ENCODE measurements around the gene DRC1. TPM values are rescaled to one million over a fixed set of nuclear protein-coding genes. Genes with fewer than 3 reads are reported as not detected.

Gene DRC1
- total RNA-seq, 1 experiment from 2014 or later: not detected

GRCh38 chr2:26366957-26367356 lies 34.8 kb upstream of the DRC1 start:
- Histone ChIP-seq H2AFZ (ENCODE audit: low read depth, low read length, poor library complexity, severe bottlenecking) (no peak overlapping the region), H3K27me3 (ENCODE audit: insufficient read depth, low read length) (no peaks in the 10 kb centered on the region), H3K4me3 (replicated peaks in 1 of 2; ENCODE audit: low read depth in 1 of 2, low read length in 2 of 2) (no peak overlapping the region), H3K4me1 (ENCODE audit: control insufficient read depth in 1 of 2, insufficient read depth in 2 of 2, low read length in 2 of 2) (peaks cover 0 to 8% of the 10 kb centered on the region in 2 experiments; a peak in 2 of 4 replicates), H3K9me3 (ENCODE audit: control insufficient read depth in 1 of 2, insufficient read depth in 1 of 2, low read depth in 1 of 2, low read length in 2 of 2) (no peaks in the 10 kb centered on the region), H3K36me3 (ENCODE audit: control insufficient read depth in 1 of 2, insufficient read depth in 2 of 2, low read length in 2 of 2) (peaks cover 7 to 21% of the 10 kb centered on the region in 2 experiments; a peak in 3 of 4 replicates), H3K9me2 (ENCODE audit: insufficient read depth) (no peaks in the 10 kb centered on the region), H4K20me1 (ENCODE audit: insufficient read depth) (no peaks in the 10 kb centered on the region), H3K79me2 (ENCODE audit: insufficient read depth, low read length) (peaks cover 54% of the 10 kb centered on the region), H3K4me2 (ENCODE audit: low read length) (no peak overlapping the region), H3K9ac (ENCODE audit: low read length) (no peak overlapping the region), H3K27ac (ENCODE audit: low read depth, low read length) (no peak overlapping the region)
- BruUV-seq (replicated peaks): no TSS peak
- ATAC-seq: no peak
- ChIA-PET POLR2A (interaction anchor here (1.2 kb wide), 1 partner anchor 21 kb away, joined by 3 read pairs; the partner anchor contains the start of gene SELENOI), CTCF (no interaction called here), RAD21 (ENCODE audit: low non-redundant PET in 1 of 2, low total read pairs in 2 of 2, uncharacterized antibody in 2 of 2, unreplicated experiment in 2 of 2) (no interaction called here)
- TF ChIP-seq, protein P1, sequence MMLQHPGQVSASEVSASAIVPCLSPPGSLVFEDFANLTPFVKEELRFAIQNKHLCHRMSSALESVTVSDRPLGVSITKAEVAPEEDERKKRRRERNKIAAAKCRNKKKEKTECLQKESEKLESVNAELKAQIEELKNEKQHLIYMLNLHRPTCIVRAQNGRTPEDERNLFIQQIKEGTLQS (IDR thresholded peaks at IDR 0.05): no peak
- TF ChIP-seq JUND (IDR thresholded peaks at IDR 0.05) (no peak), ZFX (IDR thresholded peaks at IDR 0.05) (no peak), EZH2phosphoT487 (IDR thresholded peaks at IDR 0.05; ENCODE audit: borderline replicate concordance) (no peak), YY1 (IDR thresholded peaks at IDR 0.05; ENCODE audit: extremely low read depth, insufficient replicate concordance, low read depth, low read length) (no peak), FOSL1 (IDR thresholded peaks at IDR 0.05; ENCODE audit: low read depth) (no peak), RAD21 (IDR thresholded peaks at IDR 0.05; ENCODE audit: low read depth) (no peak), POLR2AphosphoS5 (IDR thresholded peaks at IDR 0.05; ENCODE audit: low read depth, low read length) (no peak), ZBTB33 (IDR thresholded peaks at IDR 0.05; ENCODE audit: extremely low read depth, insufficient replicate concordance, low read length) (no peak), SRF (IDR thresholded peaks at IDR 0.05; ENCODE audit: low read depth) (no peak), CEBPB (IDR thresholded peaks at IDR 0.05; ENCODE audit: low read depth) (no peak), MAX (IDR thresholded peaks at IDR 0.05) (no peak), EZH2 (IDR thresholded peaks at IDR 0.05) (no peak)
- TF ChIP-seq, protein P2, sequence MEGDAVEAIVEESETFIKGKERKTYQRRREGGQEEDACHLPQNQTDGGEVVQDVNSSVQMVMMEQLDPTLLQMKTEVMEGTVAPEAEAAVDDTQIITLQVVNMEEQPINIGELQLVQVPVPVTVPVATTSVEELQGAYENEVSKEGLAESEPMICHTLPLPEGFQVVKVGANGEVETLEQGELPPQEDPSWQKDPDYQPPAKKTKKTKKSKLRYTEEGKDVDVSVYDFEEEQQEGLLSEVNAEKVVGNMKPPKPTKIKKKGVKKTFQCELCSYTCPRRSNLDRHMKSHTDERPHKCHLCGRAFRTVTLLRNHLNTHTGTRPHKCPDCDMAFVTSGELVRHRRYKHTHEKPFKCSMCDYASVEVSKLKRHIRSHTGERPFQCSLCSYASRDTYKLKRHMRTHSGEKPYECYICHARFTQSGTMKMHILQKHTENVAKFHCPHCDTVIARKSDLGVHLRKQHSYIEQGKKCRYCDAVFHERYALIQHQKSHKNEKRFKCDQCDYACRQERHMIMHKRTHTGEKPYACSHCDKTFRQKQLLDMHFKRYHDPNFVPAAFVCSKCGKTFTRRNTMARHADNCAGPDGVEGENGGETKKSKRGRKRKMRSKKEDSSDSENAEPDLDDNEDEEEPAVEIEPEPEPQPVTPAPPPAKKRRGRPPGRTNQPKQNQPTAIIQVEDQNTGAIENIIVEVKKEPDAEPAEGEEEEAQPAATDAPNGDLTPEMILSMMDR (IDR thresholded peaks at IDR 0.05 in 2 of 3, conservative IDR thresholded peaks at IDR 0.05 in 1 of 3; ENCODE audit: borderline replicate concordance in 1 of 3, insufficient read depth in 1 of 3, low read depth in 2 of 3, low read length in 2 of 3): no peak
- TF ChIP-seq, protein P3, sequence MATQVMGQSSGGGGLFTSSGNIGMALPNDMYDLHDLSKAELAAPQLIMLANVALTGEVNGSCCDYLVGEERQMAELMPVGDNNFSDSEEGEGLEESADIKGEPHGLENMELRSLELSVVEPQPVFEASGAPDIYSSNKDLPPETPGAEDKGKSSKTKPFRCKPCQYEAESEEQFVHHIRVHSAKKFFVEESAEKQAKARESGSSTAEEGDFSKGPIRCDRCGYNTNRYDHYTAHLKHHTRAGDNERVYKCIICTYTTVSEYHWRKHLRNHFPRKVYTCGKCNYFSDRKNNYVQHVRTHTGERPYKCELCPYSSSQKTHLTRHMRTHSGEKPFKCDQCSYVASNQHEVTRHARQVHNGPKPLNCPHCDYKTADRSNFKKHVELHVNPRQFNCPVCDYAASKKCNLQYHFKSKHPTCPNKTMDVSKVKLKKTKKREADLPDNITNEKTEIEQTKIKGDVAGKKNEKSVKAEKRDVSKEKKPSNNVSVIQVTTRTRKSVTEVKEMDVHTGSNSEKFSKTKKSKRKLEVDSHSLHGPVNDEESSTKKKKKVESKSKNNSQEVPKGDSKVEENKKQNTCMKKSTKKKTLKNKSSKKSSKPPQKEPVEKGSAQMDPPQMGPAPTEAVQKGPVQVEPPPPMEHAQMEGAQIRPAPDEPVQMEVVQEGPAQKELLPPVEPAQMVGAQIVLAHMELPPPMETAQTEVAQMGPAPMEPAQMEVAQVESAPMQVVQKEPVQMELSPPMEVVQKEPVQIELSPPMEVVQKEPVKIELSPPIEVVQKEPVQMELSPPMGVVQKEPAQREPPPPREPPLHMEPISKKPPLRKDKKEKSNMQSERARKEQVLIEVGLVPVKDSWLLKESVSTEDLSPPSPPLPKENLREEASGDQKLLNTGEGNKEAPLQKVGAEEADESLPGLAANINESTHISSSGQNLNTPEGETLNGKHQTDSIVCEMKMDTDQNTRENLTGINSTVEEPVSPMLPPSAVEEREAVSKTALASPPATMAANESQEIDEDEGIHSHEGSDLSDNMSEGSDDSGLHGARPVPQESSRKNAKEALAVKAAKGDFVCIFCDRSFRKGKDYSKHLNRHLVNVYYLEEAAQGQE (IDR thresholded peaks at IDR 0.05; ENCODE audit: low read depth): no peak
- no peak for DNase-seq (ENCODE audit: low read depth, low spot score)
- intact Hi-C loops (cut with micrococcal nuclease): no loop called here
